ENCODE measurements around the gene KCTD16.

- TF ChIP-seq CEBPB (IDR thresholded peaks at IDR 0.05) (no peak), SMC3 (IDR thresholded peaks at IDR 0.05) (no peak), RAD21 (conservative IDR thresholded peaks at IDR 0.05 in 1 of 2, IDR thresholded peaks at IDR 0.05 in 1 of 2) (no peak), MAX (IDR thresholded peaks at IDR 0.05) (no peak), FOSL2 (IDR thresholded peaks at IDR 0.05) (no peak), FOSL2 (CRISPR knock-in tag; IDR thresholded peaks at IDR 0.05) (no peak), PBX3 (IDR thresholded peaks at IDR 0.05) (no peak), RFX5 (IDR thresholded peaks at IDR 0.05) (no peak)
- TF ChIP-seq, protein P1, sequence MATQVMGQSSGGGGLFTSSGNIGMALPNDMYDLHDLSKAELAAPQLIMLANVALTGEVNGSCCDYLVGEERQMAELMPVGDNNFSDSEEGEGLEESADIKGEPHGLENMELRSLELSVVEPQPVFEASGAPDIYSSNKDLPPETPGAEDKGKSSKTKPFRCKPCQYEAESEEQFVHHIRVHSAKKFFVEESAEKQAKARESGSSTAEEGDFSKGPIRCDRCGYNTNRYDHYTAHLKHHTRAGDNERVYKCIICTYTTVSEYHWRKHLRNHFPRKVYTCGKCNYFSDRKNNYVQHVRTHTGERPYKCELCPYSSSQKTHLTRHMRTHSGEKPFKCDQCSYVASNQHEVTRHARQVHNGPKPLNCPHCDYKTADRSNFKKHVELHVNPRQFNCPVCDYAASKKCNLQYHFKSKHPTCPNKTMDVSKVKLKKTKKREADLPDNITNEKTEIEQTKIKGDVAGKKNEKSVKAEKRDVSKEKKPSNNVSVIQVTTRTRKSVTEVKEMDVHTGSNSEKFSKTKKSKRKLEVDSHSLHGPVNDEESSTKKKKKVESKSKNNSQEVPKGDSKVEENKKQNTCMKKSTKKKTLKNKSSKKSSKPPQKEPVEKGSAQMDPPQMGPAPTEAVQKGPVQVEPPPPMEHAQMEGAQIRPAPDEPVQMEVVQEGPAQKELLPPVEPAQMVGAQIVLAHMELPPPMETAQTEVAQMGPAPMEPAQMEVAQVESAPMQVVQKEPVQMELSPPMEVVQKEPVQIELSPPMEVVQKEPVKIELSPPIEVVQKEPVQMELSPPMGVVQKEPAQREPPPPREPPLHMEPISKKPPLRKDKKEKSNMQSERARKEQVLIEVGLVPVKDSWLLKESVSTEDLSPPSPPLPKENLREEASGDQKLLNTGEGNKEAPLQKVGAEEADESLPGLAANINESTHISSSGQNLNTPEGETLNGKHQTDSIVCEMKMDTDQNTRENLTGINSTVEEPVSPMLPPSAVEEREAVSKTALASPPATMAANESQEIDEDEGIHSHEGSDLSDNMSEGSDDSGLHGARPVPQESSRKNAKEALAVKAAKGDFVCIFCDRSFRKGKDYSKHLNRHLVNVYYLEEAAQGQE (IDR thresholded peaks at IDR 0.05), result no peak
- TF ChIP-seq, protein P2, sequence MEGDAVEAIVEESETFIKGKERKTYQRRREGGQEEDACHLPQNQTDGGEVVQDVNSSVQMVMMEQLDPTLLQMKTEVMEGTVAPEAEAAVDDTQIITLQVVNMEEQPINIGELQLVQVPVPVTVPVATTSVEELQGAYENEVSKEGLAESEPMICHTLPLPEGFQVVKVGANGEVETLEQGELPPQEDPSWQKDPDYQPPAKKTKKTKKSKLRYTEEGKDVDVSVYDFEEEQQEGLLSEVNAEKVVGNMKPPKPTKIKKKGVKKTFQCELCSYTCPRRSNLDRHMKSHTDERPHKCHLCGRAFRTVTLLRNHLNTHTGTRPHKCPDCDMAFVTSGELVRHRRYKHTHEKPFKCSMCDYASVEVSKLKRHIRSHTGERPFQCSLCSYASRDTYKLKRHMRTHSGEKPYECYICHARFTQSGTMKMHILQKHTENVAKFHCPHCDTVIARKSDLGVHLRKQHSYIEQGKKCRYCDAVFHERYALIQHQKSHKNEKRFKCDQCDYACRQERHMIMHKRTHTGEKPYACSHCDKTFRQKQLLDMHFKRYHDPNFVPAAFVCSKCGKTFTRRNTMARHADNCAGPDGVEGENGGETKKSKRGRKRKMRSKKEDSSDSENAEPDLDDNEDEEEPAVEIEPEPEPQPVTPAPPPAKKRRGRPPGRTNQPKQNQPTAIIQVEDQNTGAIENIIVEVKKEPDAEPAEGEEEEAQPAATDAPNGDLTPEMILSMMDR (IDR thresholded peaks at IDR 0.05), result no peak
Observed at GRCh38 chr5:144472221-144472620, 301.5 kb downstream of the KCTD16 start.
